Endodermal cell (in vitro differentiated cells): ENCODE results near the gene SLC7A1. TPM values are rescaled to one million over a fixed set of nuclear protein-coding genes. Genes with fewer than 3 reads are reported as not detected.
A peak's percentile ranks its signal among the peaks of the same experiment; 100 is the strongest.

Source experiments
- DNase-seq: peaks from one replicate; pipeline ENCODE4 v3.0.0-alpha.2; 2017
- H3K27ac ChIP-seq: 2 replicates; pipeline ENCODE4 v1.5.1; 2013; ENCODE audit warnings: mild to moderate bottlenecking, low read depth, low read length, moderate library complexity
- H3K27me3 ChIP-seq: 2 replicates; pipeline ENCODE4 v1.6.1; 2013; ENCODE audit warnings: mild to moderate bottlenecking, low read length, moderate library complexity; ENCODE audit not compliant: insufficient read depth, control insufficient read depth, poor library complexity, severe bottlenecking
- H3K36me3 ChIP-seq: 2 replicates; pipeline ENCODE4 v1.7.0; 2013; ENCODE audit warnings: mild to moderate bottlenecking, low read length, moderate library complexity; ENCODE audit not compliant: control insufficient read depth, insufficient read depth
- H3K4me1 ChIP-seq: one replicate; pipeline ENCODE4 v1.7.0; 2013; ENCODE audit warnings: low read length; ENCODE audit not compliant: control insufficient read depth, insufficient read depth
- H3K4me3 ChIP-seq: 2 replicates; pipeline ENCODE4 v1.5.1; 2013; ENCODE audit warnings: mild to moderate bottlenecking, low read length, moderate library complexity
- H3K9ac ChIP-seq: 2 replicates; pipeline ENCODE4 v1.6.1; 2013; ENCODE audit warnings: mild to moderate bottlenecking, low read length, moderate library complexity; ENCODE audit not compliant: poor library complexity, severe bottlenecking; ENCODE audit errors: extremely low read depth
- H3K9me3 ChIP-seq: 2 replicates; pipeline ENCODE4 v1.6.1; 2013; ENCODE audit warnings: mild to moderate bottlenecking, low read length, moderate library complexity; ENCODE audit not compliant: control insufficient read depth
- H3K27ac Mint-ChIP-seq: 2 replicates; pipeline ENCODE4 v1.8.0; 2020; ENCODE audit warnings: mixed read lengths
- H3K27me3 Mint-ChIP-seq: 2 replicates; pipeline ENCODE4 v1.8.0; 2021; ENCODE audit warnings: mild to moderate bottlenecking, mixed read lengths; ENCODE audit not compliant: insufficient read depth
- H3K36me3 Mint-ChIP-seq: 2 replicates; pipeline ENCODE4 v1.8.0; 2020; ENCODE audit warnings: low read depth, mixed read lengths
- H3K4me1 Mint-ChIP-seq: 2 replicates; pipeline ENCODE4 v1.8.0; 2020; ENCODE audit warnings: mixed read lengths
- H3K4me3 Mint-ChIP-seq: 2 replicates; pipeline ENCODE4 v1.8.0; 2020; ENCODE audit warnings: mild to moderate bottlenecking, moderate library complexity, mixed read lengths
- H3K9me3 Mint-ChIP-seq: 2 replicates; pipeline ENCODE4 v1.8.0; 2020; ENCODE audit warnings: mild to moderate bottlenecking, mixed read lengths
- WGBS, 2 experiments: methylation state at CpG; one replicate each; pipeline versions ENCODE4 v1.1.5 to v1.1.7; 2013; ENCODE audit warnings: missing lambda C conversion rate in 2 of 2, mixed read lengths in 1 of 2; ENCODE audit not compliant: insufficient coverage in 1 of 2, insufficient read length in 1 of 2; 5-methylcytosine and 5-hydroxymethylcytosine counted together
- total RNA-seq, 2 donors: library from RNA; stranded (reverse); fragmentation: NEBNext Ultra II Directional in 1 of 2; extraction: Animal tissue kit (Norgen Biotek cat#: 25700) in 1 of 2; gene quantifications; 2 replicates in 1 of 2; 3 replicates in 1 of 2; pipeline ENCODE4 v1.2.1, GENCODE V29; 2021
- TF ChIP-seq, protein P1 (sequence below): fragments of 200-600 bp; sonication (generic); conservative IDR thresholded peaks from 2 replicates; pipeline ENCODE4 v1.5.0; 2021; ENCODE audit warnings: antibody characterized with exemption, mild to moderate bottlenecking

Gene SLC7A1
- total RNA-seq, 2 donors from 2014 or later = 26.0 to 27.3 TPM

DNA sequence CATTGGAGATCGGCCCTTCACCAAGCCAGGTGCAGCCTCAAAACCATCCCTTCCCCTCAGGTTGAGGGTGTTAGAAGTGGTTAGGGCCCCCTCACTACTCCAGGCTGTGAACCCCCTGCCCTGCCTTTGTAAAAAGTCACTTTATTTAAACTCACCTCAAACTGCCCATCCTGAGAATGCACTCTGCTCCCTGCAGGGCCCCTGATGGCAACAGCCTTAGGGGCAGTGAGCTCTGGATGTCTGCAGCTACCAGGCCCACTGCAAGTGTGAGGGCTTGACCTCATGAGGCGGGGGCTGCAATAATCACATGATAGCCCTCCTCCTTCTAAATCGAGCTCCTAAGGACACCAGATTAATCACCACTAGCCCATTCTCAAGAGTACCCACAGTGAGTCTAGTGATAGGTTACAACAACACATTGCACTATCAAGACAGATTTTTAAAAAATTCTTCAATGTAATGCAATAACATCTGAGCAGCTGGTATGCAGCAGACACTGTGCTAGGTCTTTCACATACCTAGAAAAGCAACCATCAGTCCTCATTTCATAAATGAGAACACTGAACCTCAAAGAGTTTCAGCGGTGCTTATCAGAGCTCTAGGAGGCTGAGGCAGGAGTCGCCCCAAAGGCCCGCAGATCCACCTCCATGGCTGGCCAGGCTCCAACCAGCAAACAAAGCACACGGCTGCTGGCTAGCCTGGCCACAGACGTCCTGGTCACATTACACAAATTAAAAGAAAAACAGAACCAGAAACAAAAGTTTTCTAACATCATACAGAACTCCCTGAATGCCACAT is 26.0 kb downstream of the SLC7A1 start:
- H3K36me3 ChIP-seq = no peaks in the 10 kb centered on the region
- 81 to 90% methylated on average over 5 to 8 of the region's 8 CpGs for WGBS, 2 experiments
- DNase-seq = peak; percentile 41
- no peaks in the 10 kb centered on the region for H3K27me3 ChIP-seq
- H3K4me1 ChIP-seq = peaks cover 2% of the 10 kb centered on the region
- Mint-ChIP-seq H3K36me3 (no peaks in the 10 kb centered on the region), H3K27me3 (no peaks in the 10 kb centered on the region), H3K9me3 (no peaks in the 10 kb centered on the region), H3K4me3 (no peak overlapping the region), H3K4me1 (peaks cover 29% of the 10 kb centered on the region), H3K27ac (peak overlapping the region; percentile 44)
- H3K4me3 ChIP-seq = no peak overlapping the region
- no peaks in the 10 kb centered on the region for H3K9me3 ChIP-seq
- H3K9ac ChIP-seq = no peak overlapping the region
- TF ChIP-seq, protein P1, sequence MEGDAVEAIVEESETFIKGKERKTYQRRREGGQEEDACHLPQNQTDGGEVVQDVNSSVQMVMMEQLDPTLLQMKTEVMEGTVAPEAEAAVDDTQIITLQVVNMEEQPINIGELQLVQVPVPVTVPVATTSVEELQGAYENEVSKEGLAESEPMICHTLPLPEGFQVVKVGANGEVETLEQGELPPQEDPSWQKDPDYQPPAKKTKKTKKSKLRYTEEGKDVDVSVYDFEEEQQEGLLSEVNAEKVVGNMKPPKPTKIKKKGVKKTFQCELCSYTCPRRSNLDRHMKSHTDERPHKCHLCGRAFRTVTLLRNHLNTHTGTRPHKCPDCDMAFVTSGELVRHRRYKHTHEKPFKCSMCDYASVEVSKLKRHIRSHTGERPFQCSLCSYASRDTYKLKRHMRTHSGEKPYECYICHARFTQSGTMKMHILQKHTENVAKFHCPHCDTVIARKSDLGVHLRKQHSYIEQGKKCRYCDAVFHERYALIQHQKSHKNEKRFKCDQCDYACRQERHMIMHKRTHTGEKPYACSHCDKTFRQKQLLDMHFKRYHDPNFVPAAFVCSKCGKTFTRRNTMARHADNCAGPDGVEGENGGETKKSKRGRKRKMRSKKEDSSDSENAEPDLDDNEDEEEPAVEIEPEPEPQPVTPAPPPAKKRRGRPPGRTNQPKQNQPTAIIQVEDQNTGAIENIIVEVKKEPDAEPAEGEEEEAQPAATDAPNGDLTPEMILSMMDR = no peak
- H3K27ac ChIP-seq = no peak overlapping the region

DNA sequence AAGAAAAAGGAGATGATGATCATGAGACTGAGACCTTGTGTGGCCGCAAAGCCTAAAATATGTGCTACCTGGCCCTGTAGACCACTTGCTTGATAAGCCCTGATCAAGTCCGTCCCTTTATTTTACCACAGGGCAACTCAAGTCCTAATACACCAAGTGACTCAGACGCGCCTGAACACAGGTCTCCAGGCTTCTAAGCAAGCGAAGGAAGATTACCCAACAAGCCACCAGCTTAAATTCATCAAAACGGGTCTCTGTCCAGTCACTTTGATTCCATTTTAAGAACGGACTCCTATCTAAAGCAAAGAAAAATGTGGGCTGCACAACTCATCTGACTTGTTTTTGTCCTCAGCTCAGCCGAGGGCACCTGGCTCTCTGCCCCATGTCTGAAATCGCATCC is 26.8 kb downstream of the SLC7A1 start:
- Histone ChIP-seq H3K4me1 (no peaks in the 10 kb centered on the region), H3K36me3 (no peaks in the 10 kb centered on the region), H3K9ac (no peak overlapping the region), H3K27me3 (no peaks in the 10 kb centered on the region), H3K27ac (no peak overlapping the region), H3K9me3 (no peaks in the 10 kb centered on the region), H3K4me3 (no peak overlapping the region)
- peak; percentile 47 for DNase-seq
- Mint-ChIP-seq H3K27ac (no peak overlapping the region), H3K36me3 (no peaks in the 10 kb centered on the region), H3K4me3 (no peak overlapping the region), H3K27me3 (no peaks in the 10 kb centered on the region), H3K9me3 (no peaks in the 10 kb centered on the region), H3K4me1 (peaks cover 26% of the 10 kb centered on the region)
- 90 to 97% methylated on average over 8 to 9 of the region's 9 CpGs for WGBS, 2 experiments
- TF ChIP-seq, protein P1 = no peak

DNA sequence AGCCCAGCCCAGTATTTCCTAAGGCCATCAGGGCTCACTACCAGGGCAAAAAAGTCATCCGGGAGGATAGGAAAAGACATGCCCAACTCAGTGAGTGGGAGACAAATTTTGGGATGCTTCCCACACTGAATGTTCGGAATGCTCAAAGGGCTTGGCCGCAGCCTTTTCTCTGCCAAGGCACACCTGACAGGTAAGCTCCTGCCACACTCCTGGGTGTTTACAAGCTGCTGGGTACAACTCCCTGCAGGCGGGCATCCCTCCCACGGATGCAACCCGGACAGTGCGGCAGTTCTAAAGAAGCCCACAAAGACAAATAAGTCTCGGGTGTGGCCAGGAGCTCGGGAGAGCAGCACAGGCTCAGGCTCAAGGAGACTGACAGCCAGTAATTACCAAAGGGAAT is 28.1 kb downstream of the SLC7A1 start:
- Histone ChIP-seq H3K4me1 (no peaks in the 10 kb centered on the region), H3K27me3 (no peaks in the 10 kb centered on the region), H3K9ac (no peak overlapping the region), H3K36me3 (no peaks in the 10 kb centered on the region), H3K27ac (no peak overlapping the region), H3K4me3 (no peak overlapping the region), H3K9me3 (no peaks in the 10 kb centered on the region)
- Mint-ChIP-seq H3K4me1 (peaks cover 26% of the 10 kb centered on the region), H3K9me3 (no peaks in the 10 kb centered on the region), H3K4me3 (no peak overlapping the region), H3K27ac (no peak overlapping the region), H3K27me3 (no peaks in the 10 kb centered on the region), H3K36me3 (no peaks in the 10 kb centered on the region)
- DNase-seq = peak; percentile 37
- TF ChIP-seq, protein P1 = no peak
- WGBS, 2 experiments = 95 to 98% methylated on average over 5 to 9 of the region's 9 CpGs
